Femur (tissue), 1 donor: ENCODE results near the gene LPAR2.
"Not testable (repeated sequence)": the region's sequence is repeated elsewhere in the genome, so short reads cannot be mapped to it uniquely, and the experiment has no call there.

Experiments used
- DNase-seq: peaks from one replicate; pipeline ENCODE4 v3.0.0-alpha.2; 2017

LPAR2 gene

GRCh38 chr19:19627621-19628500 is at the start of gene LPAR2:
Gene LPAR2 (minus strand): TSS chr19:19628220. CDS start chr19:19627275, 945 bp downstream.
- no peak for DNase-seq

GRCh38 chr19:19677579-19677978 is 49.6 kb upstream of the LPAR2 start:
- no peak for DNase-seq

GRCh38 chr19:19674315-19674714 is 46.3 kb upstream of the LPAR2 start:
- no peak for DNase-seq

- DNase-seq, result no peak
Observed at GRCh38 chr19:19672816-19673215, 44.8 kb upstream of the LPAR2 start.

GRCh38 chr19:19670070-19670551 is 42.1 kb upstream of the LPAR2 start:
- no peak for DNase-seq

- DNase-seq, result peak; percentile 94
Observed at GRCh38 chr19:19668230-19669012, 40.4 kb upstream of the LPAR2 start, which contains the start of gene ZNF101. Gene ZNF101 (plus strand): TSS chr19:19668839. CDS start chr19:19668964, 125 bp downstream.

GRCh38 chr19:19665420-19665948 is 37.5 kb upstream of the LPAR2 start:
- DNase-seq, result not testable (repeated sequence)

- DNase-seq, result peak; percentile 98
Observed at GRCh38 chr19:19663256-19664120, 35.5 kb upstream of the LPAR2 start, which contains the start of gene ATP13A1. Gene ATP13A1 (minus strand): TSS chr19:19663676. CDS start chr19:19663666, 10 bp downstream.

GRCh38 chr19:19662871-19663255 is 34.8 kb upstream of the LPAR2 start:
- DNase-seq, result no peak

GRCh38 chr19:19662344-19662743 is 34.3 kb upstream of the LPAR2 start:
- peak; percentile 21 for DNase-seq

- peak; percentile 33 for DNase-seq
Observed at GRCh38 chr19:19661675-19662251, 33.7 kb upstream of the LPAR2 start.

- DNase-seq, result no peak
Observed at GRCh38 chr19:19661141-19661674, 33.2 kb upstream of the LPAR2 start.

- DNase-seq, result no peak
Observed at GRCh38 chr19:19659646-19660245, 31.7 kb upstream of the LPAR2 start.

- DNase-seq, result peak; percentile 30
Observed at GRCh38 chr19:19657397-19657783, 29.4 kb upstream of the LPAR2 start.

- peak; percentile 23 for DNase-seq
Observed at GRCh38 chr19:19656451-19657396, 28.7 kb upstream of the LPAR2 start.

- peak; percentile 20 for DNase-seq
Observed at GRCh38 chr19:19655641-19656343, 27.8 kb upstream of the LPAR2 start.

GRCh38 chr19:19655051-19655594 is 27.1 kb upstream of the LPAR2 start:
- no peak for DNase-seq

- peak; percentile 19 for DNase-seq
Observed at GRCh38 chr19:19654441-19654840, 26.4 kb upstream of the LPAR2 start.
